Activated CD8-positive, alpha-beta memory T cell treated with anti-CD3 and anti-CD28 coated beads for 36 hours (primary cell): Measurements from ENCODE around the gene PPP6R3. TPM values are rescaled to one million over a fixed set of nuclear protein-coding genes. Genes with fewer than 3 reads are reported as not detected.
"Not testable (repeated sequence)": the region's sequence is repeated elsewhere in the genome, so short reads cannot be mapped to it uniquely, and the experiment has no call there.

Experiments used
- CTCF ChIA-PET: fragments of 350-600 bp; sonication (Branson Sonifier 250); formaldehyde crosslinking; loops from one replicate; lab custom pipeline; 2021; ENCODE audit warnings: antibody characterized with exemption; lab: Charles Lee
- POLR2A ChIA-PET: fragments of 350-600 bp; sonication (Branson Sonifier 250); formaldehyde crosslinking; loops from one replicate; lab custom pipeline; 2021; ENCODE audit warnings: antibody characterized with exemption; lab: Charles Lee
- total RNA-seq, 2 experiments: library from RNA; stranded (reverse); gene quantifications; one replicate each; pipeline ENCODE4 v1.2.3, GENCODE V29; 2021

PPP6R3 gene
- total RNA-seq, 2 experiments from 2014 or later: 116 to 120 TPM

GRCh38 chr11:68471360-68472340 is 11.1 kb downstream of the PPP6R3 start:
- ChIA-PET CTCF (no interaction called here), POLR2A (no interaction called here)

- CTCF ChIA-PET: no interaction called here
- POLR2A ChIA-PET: no interaction called here
Measured at GRCh38 chr11:68472778-68473177, 12.2 kb downstream of the PPP6R3 start.

GRCh38 chr11:68473693-68474092 is 13.1 kb downstream of the PPP6R3 start:
- ChIA-PET CTCF (no interaction called here), POLR2A (no interaction called here)

- POLR2A ChIA-PET, CTCF ChIA-PET: not testable (repeated sequence)
Measured at GRCh38 chr11:68475626-68476025, 15.1 kb downstream of the PPP6R3 start.

GRCh38 chr11:68479390-68479789 is 18.8 kb downstream of the PPP6R3 start:
- ChIA-PET POLR2A (no interaction called here), CTCF (no interaction called here)

GRCh38 chr11:68480193-68480592 is 19.6 kb downstream of the PPP6R3 start:
- ChIA-PET CTCF (no interaction called here), POLR2A (no interaction called here)

GRCh38 chr11:68480852-68481510 is 20.4 kb downstream of the PPP6R3 start:
- POLR2A ChIA-PET: no interaction called here
- CTCF ChIA-PET: no interaction called here

GRCh38 chr11:68481579-68482240 is 21.2 kb downstream of the PPP6R3 start:
- ChIA-PET POLR2A (no interaction called here), CTCF (interaction anchor here (0.7 kb wide), 2 partner anchors 69 to 80 kb away, joined by 3 to 6 read pairs; no protein-coding TSS in a partner anchor)

GRCh38 chr11:68488623-68489022 is 28.1 kb downstream of the PPP6R3 start:
- POLR2A ChIA-PET: interaction anchor here (0.7 kb wide), 1 partner anchor 23 kb away, joined by 3 read pairs; no protein-coding TSS in a partner anchor

GRCh38 chr11:68495220-68495729 is 34.7 kb downstream of the PPP6R3 start:
- CTCF ChIA-PET: interaction anchor here (1.8 kb wide), 1 partner anchor 10 kb away, joined by 5 read pairs; no protein-coding TSS in a partner anchor

More at GRCh38 chr11:68488623-68489022, 28.1 kb downstream of the PPP6R3 start:
- CTCF ChIA-PET: no interaction called here

GRCh38 chr11:68495872-68496271 is 35.3 kb downstream of the PPP6R3 start:
- CTCF ChIA-PET: interaction anchor here (1.8 kb wide), 1 partner anchor 9 kb away, joined by 5 read pairs; no protein-coding TSS in a partner anchor
- POLR2A ChIA-PET: no interaction called here

More at GRCh38 chr11:68495220-68495729, 34.7 kb downstream of the PPP6R3 start:
- POLR2A ChIA-PET: no interaction called here

- ChIA-PET CTCF (no interaction called here), POLR2A (no interaction called here)
Measured at GRCh38 chr11:68497761-68498160, 37.2 kb downstream of the PPP6R3 start.

- CTCF ChIA-PET: no interaction called here
- POLR2A ChIA-PET: no interaction called here
Measured at GRCh38 chr11:68498321-68498720, 37.8 kb downstream of the PPP6R3 start.

- ChIA-PET POLR2A (no interaction called here), CTCF (no interaction called here)
Measured at GRCh38 chr11:68498903-68499883, 38.6 kb downstream of the PPP6R3 start.

- CTCF ChIA-PET: no interaction called here
Measured at GRCh38 chr11:68500206-68500605, 39.7 kb downstream of the PPP6R3 start.

GRCh38 chr11:68501813-68502212 is 41.3 kb downstream of the PPP6R3 start:
- ChIA-PET POLR2A (no interaction called here), CTCF (no interaction called here)

More at GRCh38 chr11:68500206-68500605, 39.7 kb downstream of the PPP6R3 start:
- POLR2A ChIA-PET: no interaction called here

GRCh38 chr11:68503251-68503687 is 42.7 kb downstream of the PPP6R3 start:
- CTCF ChIA-PET: no interaction called here
- POLR2A ChIA-PET: no interaction called here

- POLR2A ChIA-PET: no interaction called here
- CTCF ChIA-PET: no interaction called here
Measured at GRCh38 chr11:68503792-68504191, 43.2 kb downstream of the PPP6R3 start.
